Muscle layer of duodenum (tissue), 2 donors: ENCODE measurements around the gene PSMB5.
"Not testable (repeated sequence)": the region's sequence is repeated elsewhere in the genome, so short reads cannot be mapped to it uniquely, and the experiment has no call there.

Experiments used
- H3K27ac ChIP-seq: one replicate; pipeline ENCODE4 v1.7.0; 2013; ENCODE audit warnings: mild to moderate bottlenecking, low read length
- H3K27me3 ChIP-seq: one replicate; pipeline ENCODE4 v1.7.0; 2013; ENCODE audit warnings: low read depth, mild to moderate bottlenecking, control low read depth, low read length
- H3K36me3 ChIP-seq, 2 donors: one replicate each; pipeline ENCODE4 v1.7.0; 2013; ENCODE audit warnings: low read length in 2 of 2, control low read depth in 1 of 2, mild to moderate bottlenecking in 1 of 2; ENCODE audit not compliant: insufficient read depth in 2 of 2, control insufficient read depth in 1 of 2
- H3K4me1 ChIP-seq, 2 donors: one replicate each; pipeline ENCODE4 v1.7.0; 2013; ENCODE audit warnings: low read length in 2 of 2, mild to moderate bottlenecking in 2 of 2, control low read depth in 1 of 2, moderate library complexity in 1 of 2; ENCODE audit not compliant: insufficient read depth in 2 of 2, control insufficient read depth in 1 of 2
- H3K4me3 ChIP-seq, 2 donors: one replicate each; pipeline ENCODE4 v1.7.0; 2013; ENCODE audit warnings: low read length in 2 of 2, low read depth in 1 of 2, mild to moderate bottlenecking in 1 of 2
- H3K9me3 ChIP-seq, 2 donors: one replicate each; pipeline ENCODE4 v1.7.0; 2013; ENCODE audit warnings: low read length in 2 of 2, control low read depth in 1 of 2, mild to moderate bottlenecking in 1 of 2; ENCODE audit not compliant: control insufficient read depth in 1 of 2
- donor health status: healthy.

Gene PSMB5

GRCh38 chr14:23008831-23009230 is 25.9 kb downstream of the PSMB5 start:
- Histone ChIP-seq H3K4me3 (no peak overlapping the region), H3K36me3 (no peaks in the 10 kb centered on the region), H3K27ac (no peak overlapping the region), H3K4me1 (peaks cover 4 to 7% of the 10 kb centered on the region in 2 donors), H3K9me3 (no peaks in the 10 kb centered on the region), H3K27me3 (no peaks in the 10 kb centered on the region)

DNA sequence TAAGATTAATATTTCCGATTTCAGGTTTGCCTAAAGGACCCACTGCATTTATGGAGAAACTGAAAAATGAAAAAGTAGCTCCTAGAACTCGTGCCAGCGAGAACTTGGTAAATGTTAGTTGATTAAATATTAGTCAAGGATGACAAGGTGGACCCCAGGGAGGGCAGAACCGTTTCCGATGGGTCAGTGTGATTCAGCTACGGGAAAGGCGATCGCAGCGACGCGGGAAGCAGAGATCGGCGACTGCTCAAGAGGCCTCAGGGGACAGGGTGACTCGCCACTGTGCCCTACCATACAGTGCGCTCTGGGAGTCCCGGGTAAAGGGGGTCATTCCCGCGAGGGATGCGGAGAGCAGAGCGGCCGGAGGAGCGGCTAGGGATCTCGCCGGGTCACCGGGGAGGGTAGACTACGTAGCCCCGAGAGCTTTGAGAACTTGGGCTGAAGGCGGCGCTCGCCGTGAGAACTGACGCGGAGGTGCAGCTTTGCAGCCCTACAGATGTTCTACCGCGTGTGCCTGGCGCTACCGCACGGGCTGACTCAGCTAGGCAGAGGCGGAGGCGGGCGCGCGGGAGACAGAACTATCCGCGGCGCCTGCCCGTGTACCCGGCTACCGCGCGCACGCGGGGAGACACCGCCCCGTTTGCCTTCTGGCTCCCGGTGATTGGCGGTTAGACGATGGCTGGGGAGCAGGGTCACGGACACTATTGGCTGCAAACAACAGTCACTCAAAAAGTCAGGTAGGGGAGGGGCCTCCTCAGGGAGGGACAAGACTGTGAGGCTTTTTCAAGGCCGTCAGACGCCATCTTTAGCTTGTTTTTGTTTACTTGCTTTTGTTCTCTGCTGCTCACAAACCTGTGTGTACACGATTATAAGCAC is 27.9 kb downstream of the PSMB5 start:
- Histone ChIP-seq H3K27ac (peak overlapping the region; percentile 94), H3K9me3 (no peaks in the 10 kb centered on the region), H3K27me3 (no peaks in the 10 kb centered on the region)

GRCh38 chr14:23006188-23006534 is 28.5 kb downstream of the PSMB5 start:
- Histone ChIP-seq H3K4me3 (peak overlapping the region; percentile 82 to 90), H3K36me3 (no peaks in the 10 kb centered on the region), H3K27ac (peak overlapping the region; percentile 94), H3K27me3 (no peaks in the 10 kb centered on the region), H3K9me3 (no peaks in the 10 kb centered on the region), H3K4me1 (peaks cover 4 to 7% of the 10 kb centered on the region in 2 donors)

More for the DNA sequence above, 27.9 kb downstream of the PSMB5 start:
- Histone ChIP-seq H3K4me3 (peak overlapping the region; percentile 82 to 90), H3K4me1 (peaks cover 4 to 7% of the 10 kb centered on the region in 2 donors), H3K36me3 (no peaks in the 10 kb centered on the region)

DNA sequence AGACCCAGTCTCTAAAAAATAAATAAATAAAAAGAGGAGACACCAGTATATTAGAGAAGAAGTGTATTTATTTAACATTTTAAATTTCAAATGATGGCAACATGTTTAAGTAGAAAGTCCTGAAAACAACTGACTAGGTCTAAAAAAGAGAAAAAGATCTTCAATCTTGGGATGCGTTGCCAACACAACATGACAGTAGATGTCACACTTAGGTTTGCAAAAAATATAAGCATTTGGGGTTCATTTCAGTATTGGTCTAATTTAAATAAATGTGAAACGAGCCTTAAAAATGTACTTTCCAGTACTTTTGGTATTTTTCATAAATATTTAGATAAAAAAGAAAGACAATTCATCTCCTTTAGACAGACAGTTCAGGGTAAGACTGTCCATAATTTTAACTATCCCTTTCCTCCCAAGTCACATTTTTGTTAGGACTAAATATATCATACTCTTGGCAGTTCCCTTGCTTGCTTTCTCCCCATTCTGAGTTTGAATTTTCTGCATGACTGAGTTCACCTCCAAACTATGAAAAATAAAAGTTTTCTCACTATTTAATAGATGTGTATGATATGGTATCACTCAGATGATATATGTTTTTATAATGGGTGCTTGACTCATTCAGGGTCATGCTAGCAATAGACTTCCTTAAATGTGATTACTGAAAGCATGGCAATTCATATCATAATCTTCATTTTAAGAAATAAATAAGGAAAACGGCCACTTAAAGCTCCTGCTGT is 29.1 kb downstream of the PSMB5 start:
- no peaks in the 10 kb centered on the region for H3K9me3 ChIP-seq
- H3K27ac ChIP-seq: no peak overlapping the region
- no peaks in the 10 kb centered on the region for H3K36me3 ChIP-seq
- H3K4me3 ChIP-seq: peak overlapping the region; percentile 82 to 90
- peaks cover 4 to 7% of the 10 kb centered on the region in 2 donors for H3K4me1 ChIP-seq
- H3K27me3 ChIP-seq: no peaks in the 10 kb centered on the region

DNA sequence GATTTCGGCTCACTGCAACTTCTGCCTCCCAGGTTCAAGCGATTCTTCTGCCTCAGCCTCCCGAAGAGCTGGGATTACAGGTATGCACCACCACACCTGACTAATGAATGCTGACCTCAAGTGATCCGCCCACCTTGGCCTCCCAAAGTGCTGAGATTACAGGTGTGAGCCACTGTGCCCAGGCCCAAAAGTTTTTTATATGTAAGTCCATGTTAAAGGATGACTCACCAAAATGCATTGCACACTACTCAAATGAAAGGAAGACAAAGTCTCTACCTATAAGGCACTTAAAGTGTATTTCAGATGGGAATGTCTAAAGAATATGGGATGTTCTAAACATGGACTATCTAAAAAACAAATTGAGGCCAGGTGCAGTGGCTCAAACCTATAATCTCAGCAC is 30.4 kb downstream of the PSMB5 start:
- not testable (repeated sequence) for H3K27ac ChIP-seq, H3K4me1 ChIP-seq, H3K36me3 ChIP-seq, H3K9me3 ChIP-seq, H3K4me3 ChIP-seq, H3K27me3 ChIP-seq

DNA sequence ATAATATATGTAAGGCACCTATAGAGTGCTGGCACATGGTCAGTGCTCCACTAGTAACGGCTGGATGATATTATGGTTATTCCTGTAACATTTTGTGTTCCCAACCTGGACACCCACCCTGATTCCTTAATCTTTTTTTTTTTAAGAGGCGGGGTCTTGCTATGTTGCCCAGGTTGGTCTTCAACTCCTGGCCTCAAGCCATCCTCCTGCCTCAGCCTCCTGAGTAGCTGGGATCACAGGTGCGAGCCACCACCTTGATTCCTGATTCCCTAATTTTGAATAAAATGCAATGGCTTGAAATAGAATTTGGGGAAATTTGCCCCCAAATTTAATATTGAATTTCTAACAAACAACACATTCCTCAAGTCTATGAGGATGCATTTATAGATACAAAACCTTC is 32.1 kb downstream of the PSMB5 start:
- Histone ChIP-seq H3K27me3 (no peaks in the 10 kb centered on the region), H3K27ac (no peak overlapping the region), H3K36me3 (no peaks in the 10 kb centered on the region), H3K4me1 (peaks cover 3 to 7% of the 10 kb centered on the region in 2 donors), H3K9me3 (no peaks in the 10 kb centered on the region), H3K4me3 (no peak overlapping the region)

GRCh38 chr14:23000860-23001259 is 33.8 kb downstream of the PSMB5 start:
- Histone ChIP-seq H3K27ac (no peak overlapping the region), H3K36me3 (peaks cover 0 to 2% of the 10 kb centered on the region in 2 donors), H3K4me3 (no peak overlapping the region), H3K9me3 (no peaks in the 10 kb centered on the region), H3K4me1 (no peaks in the 10 kb centered on the region), H3K27me3 (no peaks in the 10 kb centered on the region)

- Histone ChIP-seq H3K4me1 (peaks cover 0 to 4% of the 10 kb centered on the region in 2 donors), H3K9me3 (no peaks in the 10 kb centered on the region), H3K4me3 (no peak overlapping the region), H3K36me3 (peaks cover 0 to 3% of the 10 kb centered on the region in 2 donors), H3K27me3 (no peaks in the 10 kb centered on the region), H3K27ac (no peak overlapping the region)
Observed at GRCh38 chr14:22998329-22999012, 36.2 kb downstream of the PSMB5 start.

GRCh38 chr14:22997676-22998323 is 36.9 kb downstream of the PSMB5 start:
- peaks cover 0 to 3% of the 10 kb centered on the region in 2 donors for H3K36me3 ChIP-seq
- no peaks in the 10 kb centered on the region for H3K27me3 ChIP-seq
- no peaks in the 10 kb centered on the region for H3K9me3 ChIP-seq
- no peak overlapping the region for H3K4me3 ChIP-seq
- no peak overlapping the region for H3K27ac ChIP-seq
- H3K4me1 ChIP-seq: peaks cover 0 to 4% of the 10 kb centered on the region in 2 donors

GRCh38 chr14:22996768-22997654 is 37.7 kb downstream of the PSMB5 start:
- no peaks in the 10 kb centered on the region for H3K27me3 ChIP-seq
- H3K4me1 ChIP-seq: peaks cover 0 to 4% of the 10 kb centered on the region in 2 donors
- H3K9me3 ChIP-seq: no peaks in the 10 kb centered on the region
- H3K27ac ChIP-seq: no peak overlapping the region
- H3K36me3 ChIP-seq: peaks cover 0 to 3% of the 10 kb centered on the region in 2 donors
- H3K4me3 ChIP-seq: no peak overlapping the region
